Measurements from ENCODE around the gene DBN1. TPM values are rescaled to one million over a fixed set of nuclear protein-coding genes. Genes with fewer than 3 reads are reported as not detected.

Gene DBN1
- total and polyA plus RNA-seq, 2 donors (not counting 3 experiments of a cell fraction or from before 2014, with no cell fraction given): 198 to 336 TPM

GRCh38 chr5:177448244-177448950 is 25.0 kb downstream of the DBN1 start:
- H3K9ac ChIP-seq (replicated peaks; ENCODE audit: extremely low read depth, insufficient read depth, low read length): no peak overlapping the region
- no peak overlapping the region for H2AFZ ChIP-seq (ENCODE audit: low read depth, low read length)
- H3K4me2 ChIP-seq (ENCODE audit: insufficient read depth, low read length): peak overlapping the region; percentile 6
- H3K27ac ChIP-seq (ENCODE audit: insufficient read depth, low read depth, low read length): no peak overlapping the region
- no peaks in the 10 kb centered on the region for H3K36me3 ChIP-seq (ENCODE audit: control insufficient read depth in 2 of 2, extremely low read depth in 1 of 2, insufficient read depth in 2 of 2, low read length in 2 of 2)
- no peak for TF ChIP-seq POLR2A (IDR thresholded peaks at IDR 0.05; ENCODE audit: low read depth, low read length)
- TF ChIP-seq MYC (IDR thresholded peaks at IDR 0.05; ENCODE audit: low read depth, low read length): no peak
- no peak for TF ChIP-seq EZH2 (IDR thresholded peaks at IDR 0.05; ENCODE audit: borderline replicate concordance, low read depth, low read length, severe bottlenecking)
- no peak for TF ChIP-seq FOS (IDR thresholded peaks at IDR 0.05; ENCODE audit: borderline replicate concordance, insufficient read depth, low read length)
- TF ChIP-seq JUN (IDR thresholded peaks at IDR 0.05; ENCODE audit: borderline replicate concordance, insufficient read depth, insufficient read length, low read depth): no peak
- no peak for TF ChIP-seq CTCF (IDR thresholded peaks at IDR 0.05; ENCODE audit: extremely low read depth in 1 of 2, insufficient read depth in 1 of 2, low read depth in 1 of 2, low read length in 2 of 2)
- TF ChIP-seq GATA2 (IDR thresholded peaks at IDR 0.05; ENCODE audit: insufficient read depth, insufficient read length, low read depth, low read length): no peak
- TF ChIP-seq POLR2AphosphoS5 (IDR thresholded peaks at IDR 0.05; ENCODE audit: insufficient read depth, low read depth, low read length): no peak
- H3K79me2 ChIP-seq (ENCODE audit: control insufficient read depth, insufficient read depth, low read length): no peaks in the 10 kb centered on the region
- BruUV-seq (replicated peaks): TSS peak; percentile 10
- intact Hi-C loops (cut with micrococcal nuclease): no loop called here
- no peaks in the 10 kb centered on the region for H3K27me3 ChIP-seq (ENCODE audit: control insufficient read depth in 2 of 2, insufficient read depth in 2 of 2, low read length in 2 of 2)
- DNase-seq (ENCODE audit: low read depth, low spot score): no peak
- ChIA-PET POLR2A (interaction anchor here (1.5 kb wide), 1 partner anchor 49 kb away, joined by 7 read pairs; the partner anchor contains the start of gene PDLIM7), CTCF (interaction anchor here (1.0 to 13.5 kb wide), 9 partner anchors 9 to 138 kb away, joined by 3 to 288 read pairs (median 7); partner anchors contain the start of genes GRK6 and PFN3)
- no peaks in the 10 kb centered on the region for H4K20me1 ChIP-seq (replicated peaks; ENCODE audit: control insufficient read depth, extremely low read depth, insufficient read depth, low read length)
- H3K4me3 ChIP-seq (replicated peaks in 1 of 3; ENCODE audit: insufficient read depth in 1 of 3, low read depth in 1 of 3, low read length in 3 of 3): no peak overlapping the region
- dilution Hi-C loops (cut with MboI; ENCODE audit: extremely low pct_ligation_motif_present, low sequenced_read_pairs): no loop called here
- H3K9me3 ChIP-seq (replicated peaks; ENCODE audit: control insufficient read depth, insufficient read depth, low read length): no peaks in the 10 kb centered on the region
- no peaks in the 10 kb centered on the region for H3K9me1 ChIP-seq (replicated peaks; ENCODE audit: control insufficient read depth, extremely low read depth, insufficient read depth, low read length)
- peaks cover 23% of the 10 kb centered on the region for H3K4me1 ChIP-seq (ENCODE audit: control insufficient read depth, extremely low read depth, insufficient read depth, low read length)
- peak; percentile 60 for FAIRE-seq
